Glutamatergic neuron (in vitro differentiated cells): Measurements from ENCODE around the gene SLC22A13. TPM values are rescaled to one million over a fixed set of nuclear protein-coding genes. Genes with fewer than 3 reads are reported as not detected.

Experiments
- DNase-seq: peaks from one replicate; pipeline ENCODE4 v3.0.0; 2022
- H3K27ac Mint-ChIP-seq: one replicate; pipeline ENCODE4 v1.8.0; 2020; ENCODE audit warnings: mild to moderate bottlenecking, mixed read lengths, inconsistent platforms; ENCODE audit not compliant: unreplicated experiment
- H3K27me3 Mint-ChIP-seq: one replicate; pipeline ENCODE4 v1.8.0; 2020; ENCODE audit warnings: mild to moderate bottlenecking, moderate library complexity, mixed read lengths, inconsistent platforms; ENCODE audit not compliant: unreplicated experiment
- H3K36me3 Mint-ChIP-seq: one replicate; pipeline ENCODE4 v1.8.0; 2020; ENCODE audit warnings: mild to moderate bottlenecking, mixed read lengths, inconsistent platforms; ENCODE audit not compliant: unreplicated experiment
- H3K4me1 Mint-ChIP-seq: one replicate; pipeline ENCODE4 v1.8.0; 2020; ENCODE audit warnings: mild to moderate bottlenecking, low read depth, mixed read lengths, inconsistent platforms; ENCODE audit not compliant: unreplicated experiment
- H3K4me3 Mint-ChIP-seq: one replicate; pipeline ENCODE4 v1.8.0; 2020; ENCODE audit warnings: mild to moderate bottlenecking, mixed read lengths, inconsistent platforms; ENCODE audit not compliant: unreplicated experiment
- H3K9me3 Mint-ChIP-seq: one replicate; pipeline ENCODE4 v1.8.0; 2020; ENCODE audit warnings: mild to moderate bottlenecking, moderate library complexity, mixed read lengths, inconsistent platforms; ENCODE audit not compliant: unreplicated experiment
- CTCF ChIP-seq: fragments of 200-600 bp; sonication (generic); IDR thresholded peaks from one replicate; pipeline ENCODE4 v1.5.0; 2021; ENCODE audit not compliant: partially characterized antibody, unreplicated experiment
- total RNA-seq: library from RNA; stranded (reverse); fragmentation: NEBNext Ultra II Directional; extraction: Animal tissue kit (Norgen Biotek cat#: 25700); gene quantifications from one replicate; pipeline ENCODE4 v1.2.1, GENCODE V29; 2021; ENCODE audit not compliant: unreplicated experiment

SLC22A13 gene
- total RNA-seq, 1 donor from 2014 or later: 1.5 TPM

- H3K4me1 Mint-ChIP-seq: peaks cover 8% of the 10 kb centered on the region
- H3K4me3 Mint-ChIP-seq: no peak overlapping the region
- H3K27me3 Mint-ChIP-seq: peaks cover 5% of the 10 kb centered on the region
- no peak overlapping the region for H3K27ac Mint-ChIP-seq
- peaks cover 1% of the 10 kb centered on the region for H3K9me3 Mint-ChIP-seq
- H3K36me3 Mint-ChIP-seq: peaks cover 4% of the 10 kb centered on the region
- TF ChIP-seq CTCF: no peak
- DNase-seq: no peak
Measured at GRCh38 chr3:38311476-38311875, 45.9 kb downstream of the SLC22A13 start.

GRCh38 chr3:38311941-38312340 lies 46.3 kb downstream of the SLC22A13 start:
- no peak overlapping the region for H3K4me3 Mint-ChIP-seq
- H3K4me1 Mint-ChIP-seq: peaks cover 8% of the 10 kb centered on the region
- TF ChIP-seq CTCF: no peak
- peaks cover 1% of the 10 kb centered on the region for H3K9me3 Mint-ChIP-seq
- no peak overlapping the region for H3K27ac Mint-ChIP-seq
- H3K27me3 Mint-ChIP-seq: peaks cover 5% of the 10 kb centered on the region
- peaks cover 4% of the 10 kb centered on the region for H3K36me3 Mint-ChIP-seq
- no peak for DNase-seq

- Mint-ChIP-seq H3K4me1 (peaks cover 8% of the 10 kb centered on the region), H3K27ac (no peak overlapping the region), H3K9me3 (peaks cover 1% of the 10 kb centered on the region), H3K4me3 (no peak overlapping the region), H3K27me3 (peaks cover 5% of the 10 kb centered on the region), H3K36me3 (peaks cover 4% of the 10 kb centered on the region)
- no peak for TF ChIP-seq CTCF
- no peak for DNase-seq
Measured at GRCh38 chr3:38312356-38312755, 46.7 kb downstream of the SLC22A13 start.

- no peak overlapping the region for H3K27ac Mint-ChIP-seq
- H3K4me1 Mint-ChIP-seq: peaks cover 8% of the 10 kb centered on the region
- no peak overlapping the region for H3K4me3 Mint-ChIP-seq
- no peak for TF ChIP-seq CTCF
- DNase-seq: no peak
- H3K36me3 Mint-ChIP-seq: peaks cover 4% of the 10 kb centered on the region
- peaks cover 1% of the 10 kb centered on the region for H3K9me3 Mint-ChIP-seq
- peaks cover 5% of the 10 kb centered on the region for H3K27me3 Mint-ChIP-seq
Measured at GRCh38 chr3:38313263-38313662, 47.7 kb downstream of the SLC22A13 start.

- Mint-ChIP-seq H3K9me3 (peaks cover 1% of the 10 kb centered on the region), H3K27me3 (peaks cover 5% of the 10 kb centered on the region), H3K36me3 (peaks cover 4% of the 10 kb centered on the region), H3K4me3 (no peak overlapping the region), H3K27ac (no peak overlapping the region), H3K4me1 (peaks cover 8% of the 10 kb centered on the region)
- DNase-seq: no peak
- no peak for TF ChIP-seq CTCF
Measured at GRCh38 chr3:38313695-38314094, 48.1 kb downstream of the SLC22A13 start.
